Osteoblast (primary cell): ENCODE data around the gene FAM174C. TPM values are rescaled to one million over a fixed set of nuclear protein-coding genes. Genes with fewer than 3 reads are reported as not detected.
A peak's percentile ranks its signal among the peaks of the same experiment; 100 is the strongest.

Source experiments
- DNase-seq: peaks from one replicate; pipeline ENCODE4 v3.0.0; 2011; ENCODE audit warnings: low spot score, mixed read lengths; ENCODE audit not compliant: insufficient read length; ENCODE audit errors: missing footprints
- H2AFZ ChIP-seq: 2 replicates; pipeline ENCODE4 v1.6.0; 2011; ENCODE audit warnings: mild to moderate bottlenecking, low read length
- H3K27ac ChIP-seq: 2 replicates; pipeline ENCODE4 v1.5.1; 2011; ENCODE audit warnings: mild to moderate bottlenecking, low read depth, low read length, moderate library complexity
- H3K27me3 ChIP-seq: 2 replicates; pipeline ENCODE4 v1.6.0; 2012; ENCODE audit warnings: mild to moderate bottlenecking, control low read depth, inconsistent platforms, low read length, moderate library complexity; ENCODE audit not compliant: insufficient read depth
- H3K36me3 ChIP-seq: 2 replicates; pipeline ENCODE4 v1.5.1; 2011; ENCODE audit warnings: mild to moderate bottlenecking, low read length, control low read depth, moderate library complexity; ENCODE audit not compliant: insufficient read depth
- H3K4me1 ChIP-seq: 2 replicates; pipeline ENCODE4 v1.5.1; 2011; ENCODE audit warnings: mild to moderate bottlenecking, low read length, control low read depth, moderate library complexity; ENCODE audit not compliant: insufficient read depth
- H3K4me2 ChIP-seq: 2 replicates; pipeline ENCODE4 v1.6.0; 2011; ENCODE audit warnings: mild to moderate bottlenecking, low read length; ENCODE audit not compliant: insufficient read depth
- H3K4me3 ChIP-seq: fragments of 200-600 bp; sonication (generic); 3 replicates; pipeline ENCODE4 v1.5.1; 2012; ENCODE audit warnings: mild to moderate bottlenecking, low read length, inconsistent platforms; ENCODE audit not compliant: insufficient read depth
- H3K79me2 ChIP-seq: 2 replicates; pipeline ENCODE4 v1.6.0; 2012; ENCODE audit warnings: mild to moderate bottlenecking, low read length, control low read depth, inconsistent platforms; ENCODE audit not compliant: insufficient read depth
- H3K9me3 ChIP-seq: 2 replicates; pipeline ENCODE4 v1.5.1; 2011; ENCODE audit warnings: low read depth, low read length, control low read depth
- H4K20me1 ChIP-seq: 2 replicates; pipeline ENCODE4 v1.6.0; 2012; ENCODE audit warnings: mild to moderate bottlenecking, low read length, control low read depth; ENCODE audit not compliant: insufficient read depth
- total RNA-seq: library from RNA; depleted of rRNA; stranded (reverse); fragments of >200 nt; gene quantifications from 2 replicates; pipeline ENCODE4 v1.2.3, GENCODE V29; 2012
- TF ChIP-seq, protein P1 (sequence below): IDR thresholded peaks from 2 replicates; pipeline ENCODE4 v1.5.1; 2011; ENCODE audit warnings: mild to moderate bottlenecking, low read depth, low read length, moderate library complexity; ENCODE audit errors: extremely low read depth

FAM174C gene
- total RNA-seq, 1 donor = 25.0 TPM

DNA sequence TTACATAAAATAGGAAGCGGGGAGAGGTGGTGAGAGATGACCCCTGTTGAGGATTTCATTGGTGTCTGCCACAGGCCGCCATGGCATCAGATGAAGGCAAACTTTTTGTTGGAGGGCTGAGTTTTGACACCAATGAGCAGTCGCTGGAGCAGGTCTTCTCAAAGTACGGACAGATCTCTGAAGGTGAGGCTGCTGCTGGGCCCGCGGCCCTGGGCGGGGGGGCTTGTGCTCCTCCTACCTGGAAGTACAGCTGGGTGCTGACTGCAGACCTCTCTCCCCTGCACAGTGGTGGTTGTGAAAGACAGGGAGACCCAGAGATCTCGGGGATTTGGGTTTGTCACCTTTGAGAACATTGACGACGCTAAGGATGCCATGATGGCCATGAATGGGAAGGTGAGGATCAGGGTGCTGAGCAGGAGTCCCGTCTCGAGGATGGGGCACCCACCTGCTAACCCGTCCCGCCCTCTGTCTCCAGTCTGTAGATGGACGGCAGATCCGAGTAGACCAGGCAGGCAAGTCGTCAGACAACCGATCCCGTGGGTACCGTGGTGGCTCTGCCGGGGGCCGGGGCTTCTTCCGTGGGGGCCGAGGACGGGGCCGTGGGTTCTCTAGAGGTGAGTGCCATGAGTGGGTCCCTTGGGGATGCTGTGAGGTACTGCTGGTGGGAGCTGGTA, 4.3 kb upstream of the FAM174C start:
- Histone ChIP-seq H3K4me2 (peak overlapping the region; percentile 76), H3K9me3 (no peaks in the 10 kb centered on the region), H3K27ac (peak overlapping the region; percentile 94), H3K27me3 (no peaks in the 10 kb centered on the region), H2AFZ (no peak overlapping the region), H3K79me2 (peaks cover 56% of the 10 kb centered on the region), H3K4me3 (peak overlapping the region; percentile 75), H3K36me3 (peaks cover 45% of the 10 kb centered on the region), H3K4me1 (peaks cover 56% of the 10 kb centered on the region), H4K20me1 (peaks cover 44% of the 10 kb centered on the region)
- no peak for DNase-seq
- TF ChIP-seq, protein P1, sequence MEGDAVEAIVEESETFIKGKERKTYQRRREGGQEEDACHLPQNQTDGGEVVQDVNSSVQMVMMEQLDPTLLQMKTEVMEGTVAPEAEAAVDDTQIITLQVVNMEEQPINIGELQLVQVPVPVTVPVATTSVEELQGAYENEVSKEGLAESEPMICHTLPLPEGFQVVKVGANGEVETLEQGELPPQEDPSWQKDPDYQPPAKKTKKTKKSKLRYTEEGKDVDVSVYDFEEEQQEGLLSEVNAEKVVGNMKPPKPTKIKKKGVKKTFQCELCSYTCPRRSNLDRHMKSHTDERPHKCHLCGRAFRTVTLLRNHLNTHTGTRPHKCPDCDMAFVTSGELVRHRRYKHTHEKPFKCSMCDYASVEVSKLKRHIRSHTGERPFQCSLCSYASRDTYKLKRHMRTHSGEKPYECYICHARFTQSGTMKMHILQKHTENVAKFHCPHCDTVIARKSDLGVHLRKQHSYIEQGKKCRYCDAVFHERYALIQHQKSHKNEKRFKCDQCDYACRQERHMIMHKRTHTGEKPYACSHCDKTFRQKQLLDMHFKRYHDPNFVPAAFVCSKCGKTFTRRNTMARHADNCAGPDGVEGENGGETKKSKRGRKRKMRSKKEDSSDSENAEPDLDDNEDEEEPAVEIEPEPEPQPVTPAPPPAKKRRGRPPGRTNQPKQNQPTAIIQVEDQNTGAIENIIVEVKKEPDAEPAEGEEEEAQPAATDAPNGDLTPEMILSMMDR = no peak

DNA sequence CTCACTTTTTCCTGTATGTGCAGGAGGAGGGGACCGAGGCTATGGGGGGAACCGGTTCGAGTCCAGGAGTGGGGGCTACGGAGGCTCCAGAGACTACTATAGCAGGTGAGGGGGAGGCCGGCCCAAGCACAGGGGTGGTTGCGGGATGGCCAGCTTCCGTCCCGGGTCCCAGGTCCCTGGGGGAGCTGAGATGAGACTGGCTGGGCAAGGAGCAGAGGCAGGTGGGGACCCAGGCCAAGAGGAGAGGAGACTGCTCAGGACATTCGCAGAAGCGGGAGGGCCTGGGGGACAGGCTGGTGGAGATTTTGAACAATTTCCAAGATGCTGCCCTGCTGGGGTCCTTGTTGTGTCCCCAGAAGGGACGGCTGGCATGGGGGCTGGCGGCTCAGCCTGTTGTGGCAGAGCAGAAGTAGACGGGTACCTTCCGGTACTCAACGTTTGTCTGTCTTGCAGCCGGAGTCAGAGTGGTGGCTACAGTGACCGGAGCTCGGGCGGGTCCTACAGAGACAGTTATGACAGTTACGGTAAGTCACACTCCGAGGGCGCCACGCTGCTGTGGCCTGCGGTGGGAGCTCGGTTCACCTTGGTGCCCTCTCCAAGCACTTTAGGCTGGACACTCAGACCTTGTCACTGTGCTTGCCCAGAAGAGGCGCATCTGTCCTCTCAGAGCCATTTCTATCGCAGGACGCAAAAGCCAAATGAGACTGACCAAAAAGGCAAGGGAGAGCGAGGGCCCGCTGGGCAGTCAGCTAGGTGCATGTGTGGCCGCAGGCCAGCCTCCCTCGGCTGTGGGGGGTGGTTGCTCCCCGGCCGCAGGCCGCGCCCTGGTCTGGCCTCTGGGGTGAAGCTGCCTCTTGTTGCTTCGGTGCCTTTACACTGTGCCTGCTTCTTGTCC, 3.6 kb upstream of the FAM174C start:
- Histone ChIP-seq H3K9me3 (no peaks in the 10 kb centered on the region), H2AFZ (no peak overlapping the region), H3K79me2 (peaks cover 63% of the 10 kb centered on the region), H3K4me3 (peak overlapping the region; percentile 75), H3K4me2 (peak overlapping the region; percentile 76), H3K27ac (peak overlapping the region; percentile 94), H3K27me3 (no peaks in the 10 kb centered on the region), H4K20me1 (peaks cover 44% of the 10 kb centered on the region), H3K4me1 (peaks cover 61% of the 10 kb centered on the region), H3K36me3 (peaks cover 47% of the 10 kb centered on the region)
- DNase-seq = no peak
- TF ChIP-seq, protein P1 = no peak

DNA sequence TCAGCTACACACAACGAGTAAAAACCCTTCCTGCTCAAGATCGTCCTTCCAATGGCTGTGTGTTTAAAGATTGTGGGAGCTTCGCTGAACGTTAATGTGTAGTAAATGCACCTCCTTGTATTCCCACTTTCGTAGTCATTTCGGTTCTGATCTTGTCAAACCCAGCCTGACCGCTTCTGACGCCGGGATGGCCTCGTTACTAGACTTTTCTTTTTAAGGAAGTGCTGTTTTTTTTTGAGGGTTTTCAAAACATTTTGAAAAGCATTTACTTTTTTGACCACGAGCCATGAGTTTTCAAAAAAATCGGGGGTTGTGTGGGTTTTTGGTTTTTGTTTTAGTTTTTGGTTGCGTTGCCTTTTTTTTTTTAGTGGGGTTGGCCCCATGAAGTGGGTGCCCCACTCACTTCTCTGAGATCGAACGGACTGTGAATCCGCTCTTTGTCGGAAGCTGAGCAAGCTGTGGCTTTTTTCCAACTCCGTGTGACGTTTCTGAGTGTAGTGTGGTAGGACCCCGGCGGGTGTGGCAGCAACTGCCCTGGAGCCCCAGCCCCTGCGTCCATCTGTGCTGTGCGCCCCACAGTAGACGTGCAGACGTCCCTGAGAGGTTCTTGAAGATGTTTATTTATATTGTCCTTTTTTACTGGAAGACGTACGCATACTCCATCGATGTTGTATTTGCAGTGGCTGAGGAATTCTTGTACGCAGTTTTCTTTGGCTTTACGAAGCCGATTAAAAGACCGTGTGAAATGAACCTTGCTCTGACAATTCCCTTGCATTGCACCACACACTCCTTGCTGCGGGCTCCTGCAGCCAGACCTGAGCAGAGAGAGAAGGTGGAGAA, 2.7 kb upstream of the FAM174C start:
- Histone ChIP-seq H3K79me2 (peaks cover 63% of the 10 kb centered on the region), H3K4me2 (peak overlapping the region; percentile 76), H3K27ac (peak overlapping the region; percentile 94)

More for the DNA sequence above, 2.7 kb upstream of the FAM174C start:
- Histone ChIP-seq H3K4me1 (peaks cover 55% of the 10 kb centered on the region), H3K4me3 (peak overlapping the region; percentile 75), H3K36me3 (peaks cover 55% of the 10 kb centered on the region), H2AFZ (no peak overlapping the region), H3K9me3 (no peaks in the 10 kb centered on the region), H3K27me3 (no peaks in the 10 kb centered on the region), H4K20me1 (peaks cover 44% of the 10 kb centered on the region)
- no peak for DNase-seq
- TF ChIP-seq, protein P1 = no peak
